Measurements from ENCODE around the gene SAXO1.
A peak's percentile ranks its signal among the peaks of the same experiment; 100 is the strongest.

DNA sequence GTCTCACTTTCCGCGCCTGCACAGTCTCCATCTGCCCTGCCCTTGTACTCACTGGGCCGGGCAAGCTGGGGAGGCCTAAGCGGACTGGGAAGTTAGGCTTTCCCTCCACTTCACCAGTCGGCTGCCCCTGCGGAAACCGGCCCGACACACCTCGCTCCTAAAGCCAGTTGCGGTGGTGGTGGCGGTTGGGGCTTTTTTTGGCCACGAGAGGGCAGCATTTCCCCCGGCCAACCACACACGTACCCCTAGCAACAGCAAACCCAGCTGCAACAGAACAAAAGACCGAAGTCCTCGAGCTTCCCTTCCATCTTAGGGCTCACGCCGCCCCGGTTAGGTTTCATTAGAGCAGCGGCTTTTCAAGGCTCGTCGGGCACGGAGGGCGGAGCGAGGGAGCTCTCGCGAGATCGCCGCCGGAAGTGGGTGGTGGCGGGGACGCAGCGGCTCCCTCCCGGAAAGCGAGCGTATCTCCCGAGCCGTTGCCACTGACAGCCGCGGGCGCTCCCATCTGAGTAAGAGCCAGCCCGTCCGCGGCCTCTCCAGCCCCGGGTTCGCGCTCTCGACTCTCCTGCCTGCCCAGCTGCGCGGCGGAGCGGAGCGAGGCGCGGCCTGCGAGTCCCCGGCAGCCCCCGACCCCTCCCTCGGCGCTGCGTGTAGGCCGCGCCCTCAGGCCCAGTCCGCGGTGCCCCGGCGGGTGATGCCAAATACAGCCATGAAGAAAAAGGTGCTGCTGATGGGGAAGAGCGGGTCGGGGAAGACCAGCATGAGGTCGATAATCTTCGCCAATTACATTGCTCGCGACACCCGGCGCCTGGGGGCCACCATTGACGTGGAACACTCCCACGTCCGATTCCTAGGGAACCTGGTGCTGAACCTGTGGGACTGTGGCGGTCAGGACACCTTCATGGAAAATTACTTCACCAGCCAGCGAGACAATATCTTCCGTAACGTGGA lies 16.2 kb upstream of the SAXO1 start, which contains the start of gene RRAGA:
- TF ChIP-seq, protein P1, sequence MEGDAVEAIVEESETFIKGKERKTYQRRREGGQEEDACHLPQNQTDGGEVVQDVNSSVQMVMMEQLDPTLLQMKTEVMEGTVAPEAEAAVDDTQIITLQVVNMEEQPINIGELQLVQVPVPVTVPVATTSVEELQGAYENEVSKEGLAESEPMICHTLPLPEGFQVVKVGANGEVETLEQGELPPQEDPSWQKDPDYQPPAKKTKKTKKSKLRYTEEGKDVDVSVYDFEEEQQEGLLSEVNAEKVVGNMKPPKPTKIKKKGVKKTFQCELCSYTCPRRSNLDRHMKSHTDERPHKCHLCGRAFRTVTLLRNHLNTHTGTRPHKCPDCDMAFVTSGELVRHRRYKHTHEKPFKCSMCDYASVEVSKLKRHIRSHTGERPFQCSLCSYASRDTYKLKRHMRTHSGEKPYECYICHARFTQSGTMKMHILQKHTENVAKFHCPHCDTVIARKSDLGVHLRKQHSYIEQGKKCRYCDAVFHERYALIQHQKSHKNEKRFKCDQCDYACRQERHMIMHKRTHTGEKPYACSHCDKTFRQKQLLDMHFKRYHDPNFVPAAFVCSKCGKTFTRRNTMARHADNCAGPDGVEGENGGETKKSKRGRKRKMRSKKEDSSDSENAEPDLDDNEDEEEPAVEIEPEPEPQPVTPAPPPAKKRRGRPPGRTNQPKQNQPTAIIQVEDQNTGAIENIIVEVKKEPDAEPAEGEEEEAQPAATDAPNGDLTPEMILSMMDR (IDR thresholded peaks at IDR 0.05): peak; percentile 76 to 97 (median 87)
- peak; percentile 86 to 97 (median 96) for TF ChIP-seq POLR2A (IDR thresholded peaks at IDR 0.05)

All from body of pancreas (tissue), 4 donors.